Hepatocyte (in vitro differentiated cells): ENCODE results near the gene RREB1.

Experiments used
- EZH2 ChIP-seq: fragments of 200-600 bp; sonication (generic); IDR thresholded peaks from 2 replicates; pipeline ENCODE4 v1.6.1; 2016; ENCODE audit warnings: antibody characterized with exemption, mild to moderate bottlenecking, borderline replicate concordance
- TF ChIP-seq, protein P1 (sequence below): fragments of 200-600 bp; sonication (generic); IDR thresholded peaks from 2 replicates; pipeline ENCODE4 v1.5.1; 2016; ENCODE audit warnings: antibody characterized with exemption, mild to moderate bottlenecking; ENCODE audit not compliant: poor library complexity

DNA sequence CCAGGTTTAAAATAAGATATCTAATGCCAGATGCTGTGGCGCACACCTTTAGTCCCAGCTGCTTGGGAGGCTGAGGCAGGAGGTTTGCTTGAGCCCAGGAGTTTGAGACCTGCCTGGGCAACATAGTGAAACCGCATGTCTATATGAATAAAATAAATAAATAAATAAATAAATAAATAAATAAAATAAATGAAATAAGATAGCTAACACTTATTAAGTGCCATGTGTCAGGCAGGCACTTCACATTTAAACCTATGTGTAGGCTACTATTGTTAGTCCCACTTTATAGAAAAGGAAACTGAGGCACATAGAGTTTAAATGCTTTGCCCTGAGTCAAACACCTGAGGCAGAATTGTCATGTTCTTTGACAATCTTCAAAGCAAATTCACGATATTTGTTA lies 32.9 kb upstream of the RREB1 start:
- TF ChIP-seq, protein P1, sequence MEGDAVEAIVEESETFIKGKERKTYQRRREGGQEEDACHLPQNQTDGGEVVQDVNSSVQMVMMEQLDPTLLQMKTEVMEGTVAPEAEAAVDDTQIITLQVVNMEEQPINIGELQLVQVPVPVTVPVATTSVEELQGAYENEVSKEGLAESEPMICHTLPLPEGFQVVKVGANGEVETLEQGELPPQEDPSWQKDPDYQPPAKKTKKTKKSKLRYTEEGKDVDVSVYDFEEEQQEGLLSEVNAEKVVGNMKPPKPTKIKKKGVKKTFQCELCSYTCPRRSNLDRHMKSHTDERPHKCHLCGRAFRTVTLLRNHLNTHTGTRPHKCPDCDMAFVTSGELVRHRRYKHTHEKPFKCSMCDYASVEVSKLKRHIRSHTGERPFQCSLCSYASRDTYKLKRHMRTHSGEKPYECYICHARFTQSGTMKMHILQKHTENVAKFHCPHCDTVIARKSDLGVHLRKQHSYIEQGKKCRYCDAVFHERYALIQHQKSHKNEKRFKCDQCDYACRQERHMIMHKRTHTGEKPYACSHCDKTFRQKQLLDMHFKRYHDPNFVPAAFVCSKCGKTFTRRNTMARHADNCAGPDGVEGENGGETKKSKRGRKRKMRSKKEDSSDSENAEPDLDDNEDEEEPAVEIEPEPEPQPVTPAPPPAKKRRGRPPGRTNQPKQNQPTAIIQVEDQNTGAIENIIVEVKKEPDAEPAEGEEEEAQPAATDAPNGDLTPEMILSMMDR, result no peak
- no peak for TF ChIP-seq EZH2
